ENCODE measurements around the gene CYTH2. TPM values are rescaled to one million over a fixed set of nuclear protein-coding genes. Genes with fewer than 3 reads are reported as not detected.

Gene CYTH2
- total RNA-seq, 1 donor from 2014 or later: 83.5 TPM

GRCh38 chr19:48530066-48530720, 61.0 kb downstream of the CYTH2 start:
- Histone ChIP-seq H3K4me3 (no peak overlapping the region), H3K4me1 (no peaks in the 10 kb centered on the region)
- no peak for TF ChIP-seq CTCF (IDR thresholded peaks at IDR 0.05)

GRCh38 chr19:48530770-48531169, 61.6 kb downstream of the CYTH2 start:
- no peak overlapping the region for H3K27ac ChIP-seq
- H3K36me3 ChIP-seq: no peaks in the 10 kb centered on the region
- DNase-seq (ENCODE audit: low spot score in 2 of 2): no peak
- H3K9me3 ChIP-seq: peaks cover 0 to 23% of the 10 kb centered on the region in 2 donors
- H3K27me3 ChIP-seq: no peaks in the 10 kb centered on the region
- intact Hi-C loops (cut with DNase I): no loop called here
- no peaks in the 10 kb centered on the region for H3K4me1 ChIP-seq
- TF ChIP-seq CTCF (IDR thresholded peaks at IDR 0.05): no peak
- H3K4me3 ChIP-seq: no peak overlapping the region

More at GRCh38 chr19:48530066-48530720, 61.0 kb downstream of the CYTH2 start:
- H3K36me3 ChIP-seq: no peaks in the 10 kb centered on the region
- intact Hi-C loops (cut with DNase I): no loop called here
- no peak for DNase-seq (ENCODE audit: low spot score in 2 of 2)
- H3K27me3 ChIP-seq: no peaks in the 10 kb centered on the region
- H3K9me3 ChIP-seq: peaks cover 0 to 23% of the 10 kb centered on the region in 2 donors
- H3K27ac ChIP-seq: no peak overlapping the region

Other genes with a start within 250 kb of the CYTH2 start
- 41.0 TPM for gene CARD8, start 213.5 kb upstream of the CYTH2 start, total RNA-seq
- not detected for gene ZNF114, start 199.3 kb upstream of the CYTH2 start, total RNA-seq
- 18.2 TPM for gene EMP3, start 143.8 kb upstream of the CYTH2 start, total RNA-seq
- gene TMEM143, start 105.4 kb upstream of the CYTH2 start, total RNA-seq: 25.3 TPM
- not detected for gene SYNGR4, start 105.0 kb upstream of the CYTH2 start, total RNA-seq
- 183 TPM for gene KDELR1, start 77.8 kb upstream of the CYTH2 start, total RNA-seq
- 0.64 TPM for gene GRIN2D, start 75.7 kb upstream of the CYTH2 start, total RNA-seq
- 16.0 TPM for gene GRWD1, start 23.4 kb upstream of the CYTH2 start, total RNA-seq
- gene KCNJ14, start 13.8 kb upstream of the CYTH2 start, total RNA-seq: 6.1 TPM
- gene LMTK3, start 42.5 kb downstream of the CYTH2 start, total RNA-seq: 0.11 TPM
- gene SULT2B1, start 82.8 kb downstream of the CYTH2 start, total RNA-seq: not detected
- not detected for gene SPACA4, start 137.4 kb downstream of the CYTH2 start, total RNA-seq
- gene FAM83E, start 145.7 kb downstream of the CYTH2 start, total RNA-seq: not detected
- 2,223 TPM for gene RPL18, start 149.8 kb downstream of the CYTH2 start, total RNA-seq
- 35.3 TPM for gene SPHK2, start 150.1 kb downstream of the CYTH2 start, total RNA-seq
- gene DBP, start 168.0 kb downstream of the CYTH2 start, total RNA-seq: 0.21 TPM
- not detected for gene CA11, start 176.8 kb downstream of the CYTH2 start, total RNA-seq
- gene NTN5, start 203.6 kb downstream of the CYTH2 start, total RNA-seq: not detected
- not detected for gene FUT2, start 226.6 kb downstream of the CYTH2 start, total RNA-seq

Measured in ascending aorta (tissue), 2 donors.